GM18909 (cell line): ENCODE data around the gene PGAP6.
A peak's percentile ranks its signal among the peaks of the same experiment; 100 is the strongest.
"Not testable (repeated sequence)": the region's sequence is repeated elsewhere in the genome, so short reads cannot be mapped to it uniquely, and the experiment has no call there.

ENCODE experiments used
- ATAC-seq: cut with Tn5 transposase; IDR thresholded peaks from one replicate; pipeline ENCODE4 v1.9.1; 2021; ENCODE audit warnings: mild to moderate bottlenecking; ENCODE audit not compliant: unreplicated experiment, poor library complexity

Gene PGAP6

GRCh38 chr16:353404-354290 lies 28.1 kb downstream of the PGAP6 start:
- no peak for ATAC-seq

- peak; percentile 67 for ATAC-seq
Measured at GRCh38 chr16:352547-353403, 29.0 kb downstream of the PGAP6 start, which contains the start of gene AXIN1. AXIN1 (minus strand) TSS chr16:352723; CDS start chr16:347025, 5,698 bp downstream.

GRCh38 chr16:351804-352520 lies 29.8 kb downstream of the PGAP6 start:
- ATAC-seq = peak; percentile 32

- no peak for ATAC-seq
Measured at GRCh38 chr16:350203-350602, 31.6 kb downstream of the PGAP6 start.

GRCh38 chr16:349211-349610 lies 32.6 kb downstream of the PGAP6 start:
- ATAC-seq = no peak

- ATAC-seq = not testable (repeated sequence)
Measured at GRCh38 chr16:348495-348894, 33.3 kb downstream of the PGAP6 start.

GRCh38 chr16:347203-347602 lies 34.6 kb downstream of the PGAP6 start:
- no peak for ATAC-seq

GRCh38 chr16:346587-346986 lies 35.2 kb downstream of the PGAP6 start:
- no peak for ATAC-seq

- no peak for ATAC-seq
Measured at GRCh38 chr16:345772-346171, 36.0 kb downstream of the PGAP6 start.

GRCh38 chr16:342455-343213 lies 39.1 kb downstream of the PGAP6 start:
- no peak for ATAC-seq

GRCh38 chr16:341974-342336 lies 39.8 kb downstream of the PGAP6 start:
- ATAC-seq = not testable (repeated sequence)

- ATAC-seq = not testable (repeated sequence)
Measured at GRCh38 chr16:341095-341973, 40.4 kb downstream of the PGAP6 start.

GRCh38 chr16:340370-341091 lies 41.2 kb downstream of the PGAP6 start:
- ATAC-seq = no peak

GRCh38 chr16:339680-340079 lies 42.1 kb downstream of the PGAP6 start:
- ATAC-seq = no peak

- ATAC-seq = no peak
Measured at GRCh38 chr16:337975-338575, 43.7 kb downstream of the PGAP6 start.

- ATAC-seq = no peak
Measured at GRCh38 chr16:337437-337836, 44.3 kb downstream of the PGAP6 start.

- ATAC-seq = no peak
Measured at GRCh38 chr16:336269-336668, 45.5 kb downstream of the PGAP6 start.
